GM12873 (cell line): ENCODE results near the gene PTPRG.

Experiments
- TF ChIP-seq, protein P1 (sequence below): IDR thresholded peaks from 2 replicates; pipeline ENCODE4 v1.5.1; 2012; ENCODE audit warnings: low read depth, mild to moderate bottlenecking, moderate library complexity, low read length, control low read depth; ENCODE audit not compliant: insufficient read depth; ENCODE audit errors: missing control alignments

PTPRG gene

DNA sequence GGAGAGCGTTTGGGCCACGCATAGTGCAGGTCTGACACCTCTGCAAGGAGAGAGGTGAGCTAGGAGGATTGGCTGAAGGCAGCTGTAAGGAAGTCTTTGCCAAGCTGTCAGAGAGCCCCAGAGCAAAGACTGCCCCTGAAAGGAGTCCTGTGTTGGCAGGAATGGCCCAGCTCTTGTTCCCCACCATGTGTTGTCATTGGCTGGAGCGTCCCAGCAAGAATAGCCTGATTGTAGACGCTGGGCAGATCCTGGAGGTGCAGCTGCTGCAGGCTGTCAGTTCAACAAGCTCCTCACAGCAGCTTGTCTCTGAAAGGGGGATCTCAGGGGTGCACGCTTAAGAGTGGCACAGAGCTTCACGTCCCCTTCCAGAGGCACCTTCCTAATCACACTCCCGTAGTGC, 574.4 kb downstream of the PTPRG start:
- TF ChIP-seq, protein P1, sequence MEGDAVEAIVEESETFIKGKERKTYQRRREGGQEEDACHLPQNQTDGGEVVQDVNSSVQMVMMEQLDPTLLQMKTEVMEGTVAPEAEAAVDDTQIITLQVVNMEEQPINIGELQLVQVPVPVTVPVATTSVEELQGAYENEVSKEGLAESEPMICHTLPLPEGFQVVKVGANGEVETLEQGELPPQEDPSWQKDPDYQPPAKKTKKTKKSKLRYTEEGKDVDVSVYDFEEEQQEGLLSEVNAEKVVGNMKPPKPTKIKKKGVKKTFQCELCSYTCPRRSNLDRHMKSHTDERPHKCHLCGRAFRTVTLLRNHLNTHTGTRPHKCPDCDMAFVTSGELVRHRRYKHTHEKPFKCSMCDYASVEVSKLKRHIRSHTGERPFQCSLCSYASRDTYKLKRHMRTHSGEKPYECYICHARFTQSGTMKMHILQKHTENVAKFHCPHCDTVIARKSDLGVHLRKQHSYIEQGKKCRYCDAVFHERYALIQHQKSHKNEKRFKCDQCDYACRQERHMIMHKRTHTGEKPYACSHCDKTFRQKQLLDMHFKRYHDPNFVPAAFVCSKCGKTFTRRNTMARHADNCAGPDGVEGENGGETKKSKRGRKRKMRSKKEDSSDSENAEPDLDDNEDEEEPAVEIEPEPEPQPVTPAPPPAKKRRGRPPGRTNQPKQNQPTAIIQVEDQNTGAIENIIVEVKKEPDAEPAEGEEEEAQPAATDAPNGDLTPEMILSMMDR: no peak

DNA sequence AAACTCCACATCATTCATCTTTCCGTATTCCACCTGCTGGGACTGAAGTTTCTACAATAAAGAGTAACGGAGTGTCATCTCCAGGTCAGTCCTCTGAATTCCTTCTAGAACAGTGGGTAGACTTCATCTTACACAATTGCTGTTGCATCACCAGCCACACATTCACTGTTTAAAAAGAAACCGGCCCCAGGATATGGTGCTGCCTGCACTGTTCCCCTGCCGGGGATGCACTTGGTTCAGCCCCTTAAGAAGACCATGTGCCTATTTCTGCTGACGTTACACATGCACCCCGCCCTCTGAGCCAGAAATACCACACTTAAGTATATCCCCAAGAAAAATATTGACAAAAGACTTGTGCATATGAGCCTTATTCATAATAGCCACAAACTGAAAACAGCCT, 578.6 kb downstream of the PTPRG start:
- TF ChIP-seq, protein P1: no peak

DNA sequence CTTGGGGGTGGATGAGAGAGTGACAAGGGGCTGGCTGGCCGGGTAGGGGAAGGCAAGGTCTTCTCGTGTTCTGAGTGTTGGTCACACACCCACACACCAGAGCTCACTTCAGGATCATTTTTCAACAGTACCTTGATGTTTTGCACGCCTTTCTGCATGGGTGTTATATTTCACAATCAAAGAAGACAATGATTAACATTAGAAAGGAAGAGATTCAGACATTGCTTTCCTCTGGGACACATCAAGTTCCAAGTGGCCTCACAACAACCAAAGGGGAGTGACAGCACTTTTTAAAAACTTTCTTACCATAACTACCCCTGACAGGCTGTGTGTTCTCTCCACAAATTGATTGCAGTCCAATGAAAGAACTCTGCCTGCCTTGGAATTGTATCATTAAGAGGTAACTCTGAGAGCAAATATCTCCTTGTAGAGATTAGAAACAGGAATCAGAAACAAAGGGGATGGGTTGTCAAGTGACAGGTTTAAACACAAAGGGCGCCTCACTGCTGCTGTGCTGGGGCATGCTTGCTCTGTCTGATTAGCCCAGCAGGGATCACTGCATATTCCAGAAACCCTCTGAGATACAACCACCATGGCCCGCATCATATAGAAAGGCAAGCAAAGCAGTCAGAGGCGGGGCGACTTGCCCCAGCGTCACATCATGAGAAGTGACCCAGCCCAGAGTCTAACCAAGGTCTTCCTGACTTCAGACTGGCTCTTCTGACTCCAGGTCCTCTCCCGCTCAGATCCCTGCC, 581.1 kb downstream of the PTPRG start:
- TF ChIP-seq, protein P1: no peak

DNA sequence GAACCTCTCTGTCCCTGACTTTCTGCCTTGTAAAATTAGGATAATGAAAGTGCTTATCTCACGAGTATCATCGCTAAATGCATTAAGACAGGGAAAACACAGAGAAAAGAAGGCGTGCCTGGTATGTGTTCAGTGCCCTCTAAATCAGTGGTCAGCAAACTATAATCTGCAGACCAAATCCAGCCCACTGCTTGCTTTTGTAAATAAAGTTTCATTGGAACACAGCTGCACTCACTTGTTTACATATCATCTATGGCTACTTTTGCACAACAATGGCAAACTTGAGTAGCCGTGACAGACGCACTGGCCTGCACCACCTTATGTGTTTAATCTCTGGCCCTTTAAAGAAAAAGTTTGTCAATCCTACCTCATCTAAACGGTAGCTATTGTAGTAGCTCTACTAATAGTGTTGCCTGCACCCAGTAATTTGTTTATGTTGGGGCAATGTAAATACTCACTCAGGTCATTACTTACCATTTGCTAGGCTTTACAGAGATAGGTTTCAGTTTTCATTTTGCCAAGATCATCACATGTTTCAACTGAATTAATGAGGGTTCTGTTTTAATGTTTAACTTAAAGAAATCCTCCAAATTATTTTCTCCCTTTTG, 582.6 kb downstream of the PTPRG start:
- TF ChIP-seq, protein P1: no peak

DNA sequence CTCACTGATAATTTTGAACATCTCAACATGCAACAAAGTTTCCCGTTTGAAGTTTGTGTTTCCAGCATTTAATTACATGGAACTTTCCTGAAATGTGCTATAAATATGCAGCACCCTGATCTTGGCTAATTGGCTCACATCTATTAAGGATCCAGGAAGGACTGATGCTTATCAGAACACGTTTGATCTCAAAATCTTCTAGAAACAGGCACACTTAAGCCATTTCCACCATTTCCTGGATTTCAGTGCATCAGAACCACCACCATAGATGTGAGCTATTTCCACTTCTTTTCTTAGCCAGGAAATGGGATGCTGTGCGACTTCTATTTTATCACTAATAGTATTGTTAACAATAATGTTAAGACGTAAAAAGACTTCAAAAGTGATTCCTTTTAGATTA, 583.1 kb downstream of the PTPRG start:
- TF ChIP-seq, protein P1: no peak

DNA sequence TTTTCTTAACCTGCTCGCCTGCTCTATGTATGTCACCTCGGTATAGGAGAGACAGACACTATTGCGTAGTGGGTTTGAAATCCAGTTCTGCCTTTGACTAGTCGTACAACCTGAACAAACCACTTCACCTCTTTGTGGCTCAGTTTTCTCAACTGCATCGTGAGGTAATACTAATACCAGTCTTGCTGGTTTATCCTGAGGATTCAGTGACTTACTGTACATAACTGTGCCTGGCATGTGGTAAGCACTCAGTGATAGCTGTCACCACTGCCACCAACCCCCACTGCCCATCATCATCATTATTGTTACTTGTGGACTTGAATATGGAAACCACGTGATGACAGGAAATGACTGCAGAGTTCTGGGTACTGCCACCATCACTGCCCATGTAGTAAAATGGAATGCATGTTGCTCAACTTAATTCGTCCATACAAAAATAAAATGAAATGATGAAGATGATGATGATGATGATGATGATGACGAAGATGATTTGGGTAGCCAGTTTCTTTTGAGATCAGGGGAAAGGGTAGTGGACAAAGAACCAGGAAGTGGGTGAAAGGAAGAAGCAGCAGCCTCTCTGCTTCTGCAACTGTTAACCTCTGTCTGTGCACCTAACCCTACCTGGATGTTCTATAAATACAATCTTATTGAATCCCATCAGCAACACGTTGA, 583.9 kb downstream of the PTPRG start:
- TF ChIP-seq, protein P1: no peak

DNA sequence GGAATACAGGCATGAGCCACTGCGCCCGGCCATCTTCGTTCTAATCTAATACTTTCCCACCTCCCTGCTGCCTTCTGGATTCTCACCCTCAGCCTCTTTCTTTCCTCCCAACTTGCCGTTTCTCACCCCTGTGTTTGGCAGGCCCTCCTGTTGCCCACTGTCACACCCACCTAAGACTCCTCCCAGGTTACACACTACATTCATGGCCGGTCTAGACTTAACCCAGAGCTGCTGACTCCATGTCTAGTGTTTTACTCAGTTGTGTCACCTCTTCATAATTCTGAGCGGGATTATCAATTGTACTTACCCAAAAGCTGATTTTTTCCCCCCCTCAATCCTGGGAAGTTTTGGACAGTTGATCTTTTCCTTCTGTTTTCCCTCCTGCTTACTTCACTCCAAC, 588.2 kb downstream of the PTPRG start:
- TF ChIP-seq, protein P1: no peak
